HG03571 (cell line): Measurements from ENCODE around the gene KCNQ1.

Experiments used
- ATAC-seq: cut with Tn5 transposase; IDR thresholded peaks from one replicate; pipeline ENCODE4 v1.9.1; 2021; ENCODE audit not compliant: unreplicated experiment

The KCNQ1 gene

GRCh38 chr11:2846056-2846455 lies 401.2 kb downstream of the KCNQ1 start:
- ATAC-seq, result no peak

- no peak for ATAC-seq
Measured at GRCh38 chr11:2846470-2846869, 401.7 kb downstream of the KCNQ1 start.

GRCh38 chr11:2847561-2847960 lies 402.8 kb downstream of the KCNQ1 start:
- no peak for ATAC-seq

- ATAC-seq, result no peak
Measured at GRCh38 chr11:2848497-2848896, 403.7 kb downstream of the KCNQ1 start.

GRCh38 chr11:2849994-2850770 lies 405.4 kb downstream of the KCNQ1 start:
- no peak for ATAC-seq

- no peak for ATAC-seq
Measured at GRCh38 chr11:2853401-2853800, 408.6 kb downstream of the KCNQ1 start.

GRCh38 chr11:2853997-2854560 lies 409.3 kb downstream of the KCNQ1 start:
- no peak for ATAC-seq

GRCh38 chr11:2855162-2855561 lies 410.4 kb downstream of the KCNQ1 start:
- ATAC-seq, result no peak

- ATAC-seq, result no peak
Measured at GRCh38 chr11:2857276-2857675, 412.5 kb downstream of the KCNQ1 start.

- ATAC-seq, result no peak
Measured at GRCh38 chr11:2857918-2858317, 413.1 kb downstream of the KCNQ1 start.

- no peak for ATAC-seq
Measured at GRCh38 chr11:2858995-2859698, 414.3 kb downstream of the KCNQ1 start.

- ATAC-seq, result no peak
Measured at GRCh38 chr11:2859699-2860037, 414.9 kb downstream of the KCNQ1 start.

GRCh38 chr11:2860636-2861035 lies 415.8 kb downstream of the KCNQ1 start:
- no peak for ATAC-seq

- ATAC-seq, result no peak
Measured at GRCh38 chr11:2862395-2863275, 417.8 kb downstream of the KCNQ1 start.

GRCh38 chr11:2863276-2863618 lies 418.4 kb downstream of the KCNQ1 start:
- ATAC-seq, result no peak

- no peak for ATAC-seq
Measured at GRCh38 chr11:2864901-2865300, 420.1 kb downstream of the KCNQ1 start.

- no peak for ATAC-seq
Measured at GRCh38 chr11:2865922-2866577, 421.2 kb downstream of the KCNQ1 start.

GRCh38 chr11:2867142-2867541 lies 422.3 kb downstream of the KCNQ1 start:
- ATAC-seq, result no peak

GRCh38 chr11:2867722-2868505 lies 423.1 kb downstream of the KCNQ1 start:
- no peak for ATAC-seq

- ATAC-seq, result no peak
Measured at GRCh38 chr11:2868506-2869133, 423.8 kb downstream of the KCNQ1 start.
